Neural crest cell (in vitro differentiated cells): ENCODE measurements around the gene FTSJ3. TPM values are rescaled to one million over a fixed set of nuclear protein-coding genes. Genes with fewer than 3 reads are reported as not detected.

Experiments
- DNase-seq: peaks from one replicate; pipeline ENCODE4 v3.0.0; 2021; ENCODE audit warnings: low read depth, mixed read lengths, low spot score
- H3K27ac Mint-ChIP-seq: one replicate; pipeline ENCODE4 v1.8.0; 2021; ENCODE audit warnings: mild to moderate bottlenecking, mixed read lengths; ENCODE audit not compliant: unreplicated experiment
- H3K27me3 Mint-ChIP-seq: 2 replicates; pipeline ENCODE4 v1.8.0; 2021; ENCODE audit warnings: low read depth, mild to moderate bottlenecking, mixed read lengths
- H3K36me3 Mint-ChIP-seq: 2 replicates; pipeline ENCODE4 v1.8.0; 2021; ENCODE audit warnings: low read depth, mild to moderate bottlenecking, mixed read lengths
- H3K4me1 Mint-ChIP-seq: 2 replicates; pipeline ENCODE4 v1.8.0; 2021; ENCODE audit warnings: mixed read lengths
- H3K4me3 Mint-ChIP-seq: one replicate; pipeline ENCODE4 v1.8.0; 2021; ENCODE audit warnings: mild to moderate bottlenecking, mixed read lengths
- H3K9me3 Mint-ChIP-seq: 2 replicates; pipeline ENCODE4 v1.8.0; 2021; ENCODE audit warnings: mixed read lengths
- CTCF ChIP-seq: fragments of 200-600 bp; sonication (generic); conservative IDR thresholded peaks from 2 replicates; pipeline ENCODE4 v1.5.0; 2021; ENCODE audit warnings: antibody characterized with exemption, mild to moderate bottlenecking
- total RNA-seq: library from RNA; stranded (reverse); gene quantifications from 2 replicates; pipeline ENCODE4 v1.2.1, GENCODE V29; 2021

The FTSJ3 gene
- total RNA-seq, 1 donor from 2014 or later = 57.4 TPM

GRCh38 chr17:63792055-63792729 lies 35.3 kb downstream of the FTSJ3 start:
- peaks cover 10% of the 10 kb centered on the region for H3K36me3 Mint-ChIP-seq
- H3K27me3 Mint-ChIP-seq = no peaks in the 10 kb centered on the region
- H3K9me3 Mint-ChIP-seq = no peaks in the 10 kb centered on the region
- DNase-seq = no peak
- H3K4me3 Mint-ChIP-seq = no peak overlapping the region
- no peaks in the 10 kb centered on the region for H3K4me1 Mint-ChIP-seq
- no peak overlapping the region for H3K27ac Mint-ChIP-seq
- no peak for TF ChIP-seq CTCF

- Mint-ChIP-seq H3K9me3 (no peaks in the 10 kb centered on the region), H3K36me3 (peaks cover 10% of the 10 kb centered on the region), H3K27me3 (no peaks in the 10 kb centered on the region), H3K4me1 (no peaks in the 10 kb centered on the region), H3K27ac (no peak overlapping the region), H3K4me3 (no peak overlapping the region)
- no peak for DNase-seq
- TF ChIP-seq CTCF = no peak
These were observed 37.4 kb downstream of the FTSJ3 start for GRCh38 chr17:63790057-63790456.

- Mint-ChIP-seq H3K27ac (no peak overlapping the region), H3K36me3 (peaks cover 3% of the 10 kb centered on the region), H3K4me1 (peaks cover 9% of the 10 kb centered on the region), H3K9me3 (no peaks in the 10 kb centered on the region), H3K4me3 (no peak overlapping the region), H3K27me3 (no peaks in the 10 kb centered on the region)
- TF ChIP-seq CTCF = no peak
- DNase-seq = no peak
These were observed 40.3 kb downstream of the FTSJ3 start for GRCh38 chr17:63786971-63787711.

- Mint-ChIP-seq H3K4me1 (peaks cover 9% of the 10 kb centered on the region), H3K4me3 (no peak overlapping the region), H3K27me3 (no peaks in the 10 kb centered on the region), H3K9me3 (no peaks in the 10 kb centered on the region), H3K27ac (no peak overlapping the region), H3K36me3 (peaks cover 3% of the 10 kb centered on the region)
- TF ChIP-seq CTCF = no peak
- no peak for DNase-seq
These were observed 41.3 kb downstream of the FTSJ3 start for GRCh38 chr17:63786117-63786516.

GRCh38 chr17:63785556-63785955 lies 41.9 kb downstream of the FTSJ3 start:
- Mint-ChIP-seq H3K4me1 (peaks cover 13% of the 10 kb centered on the region), H3K27ac (no peak overlapping the region), H3K4me3 (no peak overlapping the region), H3K27me3 (no peaks in the 10 kb centered on the region), H3K9me3 (no peaks in the 10 kb centered on the region), H3K36me3 (peaks cover 3% of the 10 kb centered on the region)
- TF ChIP-seq CTCF = no peak
- DNase-seq = no peak
